Stimulated activated naive CD8-positive, alpha-beta T cell treated with anti-CD3 and anti-CD28 coated beads, Interleukin-15, Interleukin-2, amounts not matched to agents 100 U/mL and 50 U/mL, for 24 hours (primary cell): ENCODE data around the gene CDC37L1.

Source experiments
- ATAC-seq: fragments of 150-1000 bp; cut with Tn5 transposase; one replicate; pipeline ENCODE4 v1.10.0; 2021
- DNase-seq: peaks from one replicate; pipeline ENCODE4 v3.0.0; 2021

The CDC37L1 gene

GRCh38 chr9:4714266-4715016 lies 35.1 kb downstream of the CDC37L1 start:
- ATAC-seq, result no peak
- DNase-seq, result no peak

DNA sequence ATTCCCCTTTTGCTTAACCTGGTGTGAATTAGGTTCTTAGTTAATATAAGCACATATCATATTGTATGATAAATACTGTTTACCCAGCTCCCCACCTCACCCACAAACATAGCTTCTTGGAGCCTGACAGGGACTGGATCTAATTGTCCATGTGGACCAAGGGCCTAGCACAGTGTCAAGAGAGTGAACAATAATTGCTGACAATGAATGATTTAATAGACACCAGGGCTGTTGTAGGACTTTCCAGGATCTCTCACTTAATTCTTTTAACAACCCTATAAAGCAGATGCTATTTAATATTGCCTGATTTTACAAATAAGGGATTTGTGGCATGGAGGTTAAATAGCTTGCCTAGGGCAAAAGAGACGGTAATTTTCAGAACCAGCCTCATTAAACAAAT lies 36.8 kb downstream of the CDC37L1 start:
- DNase-seq (no peak), ATAC-seq (no peak)

DNA sequence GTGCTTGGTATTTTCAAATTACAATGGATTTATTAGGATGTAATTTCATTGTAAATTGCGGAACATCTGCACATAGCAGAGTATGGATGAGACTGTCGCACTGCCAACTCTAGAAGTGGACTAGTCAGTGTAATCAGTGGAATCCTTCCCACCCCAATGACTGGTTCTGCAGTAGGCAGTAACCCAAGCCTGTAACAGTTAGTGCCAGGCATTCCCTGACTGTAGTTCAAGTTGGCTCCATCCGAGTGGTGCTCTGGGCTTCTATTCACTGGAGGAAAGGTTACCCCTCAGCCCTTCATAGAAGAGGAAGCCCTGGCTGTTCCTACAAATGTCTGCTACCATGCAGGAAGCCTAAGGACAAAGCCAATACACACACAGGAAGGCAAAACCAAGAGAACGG lies 38.4 kb downstream of the CDC37L1 start:
- ATAC-seq, result no peak
- no peak for DNase-seq

DNA sequence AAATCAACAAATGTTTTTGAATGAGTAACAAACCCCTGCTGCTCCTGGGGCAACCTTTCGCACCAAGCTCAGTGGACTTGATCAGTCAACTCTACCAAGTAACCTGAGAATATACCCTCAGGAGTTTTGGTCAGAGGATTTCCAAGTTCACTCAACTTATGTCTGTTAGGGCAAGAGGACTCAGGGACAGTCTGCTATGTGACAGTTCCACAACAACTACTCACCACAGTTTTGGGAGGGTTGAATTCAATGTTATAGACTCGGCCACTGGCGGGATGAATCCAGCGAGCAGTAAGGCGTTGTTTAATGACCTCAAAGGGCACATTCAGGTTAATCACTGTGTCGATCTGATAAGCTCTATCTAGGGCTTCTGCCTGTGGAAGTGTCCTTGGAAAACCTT lies 39.5 kb downstream of the CDC37L1 start:
- no peak for DNase-seq
- no peak for ATAC-seq

GRCh38 chr9:4721736-4722135 lies 42.4 kb downstream of the CDC37L1 start:
- ATAC-seq (no peak), DNase-seq (no peak)

GRCh38 chr9:4725706-4726442 lies 46.5 kb downstream of the CDC37L1 start:
- ATAC-seq, result peak; percentile 83
- DNase-seq, result no peak

DNA sequence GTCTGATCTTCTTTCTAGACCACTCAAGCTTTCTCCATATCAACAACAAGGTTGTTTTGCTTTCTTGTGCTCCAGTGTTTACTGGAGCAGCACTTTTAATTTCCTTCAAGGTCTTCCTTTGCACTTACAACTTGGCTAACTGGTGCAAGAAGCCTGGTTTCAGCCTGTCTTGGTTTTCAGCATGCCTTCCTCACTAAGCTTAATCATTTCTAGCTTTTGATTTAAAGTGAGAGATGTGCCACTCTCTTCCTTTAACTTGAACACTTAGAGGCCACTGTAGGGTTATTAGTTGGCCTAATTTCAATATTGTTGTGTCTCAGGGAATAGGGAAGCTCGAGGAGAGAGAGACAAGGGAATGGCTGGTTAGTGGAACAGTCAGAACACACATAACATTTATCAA lies 48.2 kb downstream of the CDC37L1 start:
- DNase-seq (no peak), ATAC-seq (no peak)

DNA sequence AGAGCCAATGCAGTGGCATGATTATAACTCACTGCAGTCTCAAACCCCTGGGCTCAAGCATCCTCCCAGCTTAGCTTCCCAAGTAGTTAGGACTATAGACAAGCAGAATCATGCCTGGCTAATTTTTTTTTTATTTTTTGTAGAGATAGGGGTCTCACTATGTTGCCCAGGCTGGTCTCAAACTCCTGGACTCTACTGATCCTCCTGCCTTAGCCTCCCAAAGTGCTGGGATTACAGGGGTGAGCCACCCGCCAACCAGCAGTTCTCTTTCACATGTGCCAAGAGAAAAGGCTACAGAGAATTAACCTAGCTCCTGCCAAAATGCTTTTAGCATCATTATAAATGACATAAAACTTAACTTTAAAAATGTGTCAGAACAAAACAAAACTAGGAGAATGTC lies 53.5 kb downstream of the CDC37L1 start:
- ATAC-seq (no peak), DNase-seq (no peak)

DNA sequence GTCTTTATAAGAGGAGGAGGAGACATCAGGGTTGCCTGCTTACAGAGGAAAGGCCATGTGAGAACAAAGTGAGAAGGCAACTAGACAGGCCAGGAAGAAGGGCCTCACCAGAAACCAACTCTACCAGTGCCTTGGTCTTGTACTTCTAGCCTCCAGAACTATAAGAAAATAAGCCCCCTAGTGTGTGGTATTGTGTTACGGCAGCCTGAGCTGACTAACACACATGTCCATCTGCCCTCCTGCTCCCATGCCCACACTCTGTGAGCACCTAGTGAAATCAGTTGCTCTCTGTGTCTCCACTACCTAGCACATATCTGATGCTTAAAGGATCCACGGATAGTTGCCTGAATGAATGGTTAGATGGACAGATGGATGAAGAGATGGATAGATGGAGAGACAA lies 54.8 kb downstream of the CDC37L1 start:
- ATAC-seq (no peak), DNase-seq (no peak)

- DNase-seq, result no peak
- no peak for ATAC-seq
These were observed 59.7 kb downstream of the CDC37L1 start for GRCh38 chr9:4738866-4739586.

GRCh38 chr9:4739587-4740387 lies 60.4 kb downstream of the CDC37L1 start:
- no peak for ATAC-seq
- no peak for DNase-seq

DNA sequence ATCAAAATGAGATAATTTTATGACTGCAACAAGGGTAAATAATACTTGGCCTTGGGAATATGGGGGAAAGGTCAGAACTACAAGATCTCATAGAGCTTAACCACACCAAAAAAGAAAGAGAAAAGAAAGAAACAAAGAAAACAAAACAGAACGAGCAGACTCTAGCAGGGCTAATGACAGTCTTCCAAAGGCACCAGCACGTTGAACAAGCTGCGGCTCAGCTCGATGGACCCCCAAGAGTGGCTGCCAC lies 60.9 kb downstream of the CDC37L1 start:
- DNase-seq, result no peak
- ATAC-seq, result no peak

DNA sequence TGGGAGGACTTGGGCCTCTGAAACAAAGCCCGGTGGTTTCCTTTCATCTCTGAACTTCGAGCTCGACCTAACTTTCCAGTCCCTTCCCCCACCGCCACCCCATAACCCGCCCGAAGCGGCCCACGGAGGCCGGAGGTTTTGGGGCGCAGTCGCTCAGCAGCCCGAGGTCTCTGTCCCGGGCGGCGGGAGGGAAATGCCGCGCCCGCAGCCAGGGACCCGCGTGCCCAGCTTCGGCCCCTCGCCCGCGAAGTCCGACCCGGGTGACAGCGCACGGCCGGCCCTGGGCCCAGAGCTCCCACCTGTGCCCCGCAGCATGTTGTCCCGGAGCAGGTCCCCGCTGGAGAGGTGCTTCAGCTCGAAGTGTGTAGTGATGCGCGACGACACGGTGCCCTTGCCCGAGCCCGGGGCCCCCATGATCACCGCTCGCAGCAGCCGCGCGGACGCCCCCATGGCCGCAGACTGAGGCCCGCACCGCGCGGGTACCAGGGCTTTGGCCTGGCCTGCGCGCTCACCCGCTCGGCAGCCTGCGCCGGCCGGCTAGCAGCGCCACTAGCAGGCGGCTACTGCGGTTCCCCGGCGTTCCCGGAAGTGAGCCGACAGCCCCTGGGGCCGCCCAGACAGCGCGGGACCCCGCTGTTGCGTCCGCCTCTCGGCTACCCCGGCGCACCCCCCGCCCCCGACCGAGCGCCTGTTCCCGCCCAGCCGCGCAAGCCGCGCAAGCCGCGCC lies 61.4 kb downstream of the CDC37L1 start, which contains the start of gene AK3:
AK3 (minus strand) TSS at position 565 of the 727 bp plus-strand sequence; CDS start at position 450, 115 bp downstream.
- ATAC-seq, result peak; percentile 97
- peak; percentile 91 for DNase-seq

DNA sequence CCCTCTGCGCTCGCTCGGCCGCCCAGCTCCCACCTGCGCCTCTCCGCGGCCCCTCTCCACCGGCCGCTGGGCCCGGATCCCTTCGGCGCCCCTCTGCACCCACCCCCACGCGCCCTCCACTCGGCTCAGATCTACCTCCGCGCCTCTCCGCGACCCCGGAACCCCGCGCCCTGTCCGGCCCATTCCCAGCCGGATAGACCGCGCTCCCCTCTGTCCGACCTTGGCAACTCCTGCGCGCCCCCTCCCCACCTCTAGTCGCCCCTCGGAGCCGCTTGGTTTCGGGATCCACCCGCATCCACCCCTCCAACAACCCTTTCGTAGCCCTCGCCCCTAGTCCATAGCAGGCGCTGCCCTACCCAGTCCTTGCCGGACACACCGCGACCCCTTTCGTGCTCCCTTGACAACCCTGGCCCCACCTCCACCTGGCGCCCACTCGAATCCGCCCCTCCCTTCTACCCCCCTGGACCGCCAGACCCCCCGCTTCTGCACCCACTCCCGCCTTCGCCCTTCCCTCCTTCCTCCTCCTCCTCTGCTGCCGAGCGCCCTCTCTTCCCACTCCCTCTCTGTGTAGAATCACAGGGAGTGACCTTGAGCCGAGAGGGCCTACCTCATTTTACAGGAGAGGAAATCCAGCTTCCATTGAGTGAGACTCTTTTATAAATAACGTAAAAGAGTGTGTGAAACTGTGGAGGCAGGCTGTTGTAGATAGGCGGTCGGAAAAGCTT lies 62.2 kb downstream of the CDC37L1 start:
- no peak for ATAC-seq

DNA sequence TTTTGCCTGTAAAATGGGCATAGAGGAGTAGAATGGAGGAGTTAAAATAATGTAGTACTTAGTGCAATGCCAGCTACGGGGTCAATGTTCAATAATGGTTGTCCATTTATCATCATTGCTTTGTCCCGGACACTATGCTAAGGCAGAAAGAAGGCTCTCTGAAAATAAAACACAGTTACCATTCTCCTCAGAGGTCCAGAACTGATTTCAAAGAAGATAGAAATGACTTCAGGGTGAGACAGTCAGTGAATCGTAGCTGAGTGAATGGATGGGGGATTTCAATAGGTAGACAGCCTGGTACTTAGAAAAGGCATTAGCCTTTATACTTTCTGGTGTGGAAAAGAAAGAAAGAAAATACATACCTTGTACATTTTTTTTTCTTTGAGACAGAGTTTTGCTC lies 62.9 kb downstream of the CDC37L1 start:
- ATAC-seq (no peak), DNase-seq (no peak)

More for the DNA sequence above, 62.2 kb downstream of the CDC37L1 start:
- peak; percentile 17 for DNase-seq

GRCh38 chr9:4743131-4743875 lies 63.9 kb downstream of the CDC37L1 start:
- ATAC-seq (no peak), DNase-seq (no peak)

DNA sequence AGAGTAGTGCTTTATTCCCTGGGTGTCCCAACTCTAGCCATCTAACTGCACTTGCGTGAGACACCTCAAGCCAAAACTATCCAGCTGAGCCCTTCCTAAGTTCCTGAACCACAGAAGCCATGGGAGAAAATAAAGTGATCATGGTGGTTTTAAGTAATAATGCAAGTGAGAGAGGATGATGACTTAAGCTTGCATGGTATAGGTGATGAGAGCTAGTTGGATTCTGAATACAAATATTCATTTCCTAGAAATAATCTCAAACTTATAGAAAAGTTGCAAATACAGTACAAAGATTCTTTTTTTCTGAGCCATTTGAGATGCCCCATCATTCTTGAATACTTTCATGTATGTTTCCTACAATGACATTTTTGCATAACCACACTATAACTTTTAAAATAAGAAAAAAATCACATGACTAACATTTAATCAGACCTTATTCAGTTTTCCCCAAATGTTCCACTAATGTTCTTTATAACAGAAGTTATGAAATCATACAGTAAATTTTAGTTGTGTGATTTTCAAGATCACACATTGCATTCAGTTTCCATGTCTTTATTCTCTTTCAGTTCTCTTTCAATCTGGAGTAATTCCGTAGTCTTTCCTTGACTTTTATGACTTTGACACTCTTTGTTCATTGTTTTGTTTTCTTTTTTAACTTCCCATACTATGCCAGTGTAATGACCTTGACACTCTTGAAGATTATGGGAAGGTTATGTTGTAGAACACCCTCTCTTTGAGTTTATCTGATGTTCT lies 67.1 kb downstream of the CDC37L1 start:
- DNase-seq, result no peak
- ATAC-seq, result no peak

DNA sequence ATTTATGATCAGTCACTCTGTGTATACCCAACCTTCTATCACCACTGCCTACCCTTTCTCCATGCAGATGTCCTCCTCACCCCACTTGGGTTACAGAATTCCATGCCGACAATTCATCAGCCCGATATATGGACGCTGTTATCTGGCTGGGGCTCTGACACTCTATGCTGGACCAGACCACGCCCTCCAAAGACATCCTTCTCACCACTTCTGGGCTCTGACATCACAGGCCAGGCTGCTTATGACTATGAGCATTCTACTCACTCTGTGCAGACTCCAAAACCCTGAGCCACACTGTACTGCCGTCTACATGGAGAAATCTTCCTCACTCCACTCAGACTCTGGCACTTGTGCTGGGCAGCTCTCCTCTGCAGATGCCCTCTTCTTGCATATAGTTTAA lies 69.2 kb downstream of the CDC37L1 start:
- DNase-seq (no peak), ATAC-seq (no peak)

DNA sequence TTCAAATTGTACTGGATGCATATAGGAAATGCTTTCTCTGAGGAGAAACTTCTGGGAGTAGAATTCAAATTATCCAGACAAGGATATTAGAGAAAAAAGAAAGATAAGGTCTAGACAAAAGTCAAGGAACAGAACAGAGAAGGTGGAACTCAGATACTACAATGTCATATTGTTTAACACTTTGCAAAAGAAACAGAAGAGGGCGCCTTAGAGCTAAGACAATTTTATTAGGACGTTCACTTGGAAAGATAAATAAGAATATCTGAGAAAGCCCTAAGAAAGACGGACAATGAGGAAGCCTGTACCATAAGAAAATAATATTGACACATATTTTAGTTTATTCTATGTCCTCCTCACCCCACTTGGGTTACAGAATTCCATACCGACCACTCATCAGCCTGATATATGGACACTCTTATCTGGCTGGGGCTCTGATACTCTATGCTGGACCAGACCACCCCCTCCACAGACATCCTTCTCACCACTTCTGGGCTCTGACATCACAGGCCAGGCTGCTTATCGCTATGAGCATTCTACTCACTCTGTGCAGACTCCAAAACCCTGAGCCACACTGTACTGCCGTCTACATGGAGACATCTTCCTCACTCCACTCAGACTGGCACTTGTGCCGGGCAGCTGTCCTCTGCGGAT lies 70.8 kb downstream of the CDC37L1 start:
- no peak for ATAC-seq
- no peak for DNase-seq
